Neural progenitor cell (in vitro differentiated cells): ENCODE results near the gene GALNT17.

Source experiments
- CTCF ChIP-seq: fragments of 200-600 bp; sonication (generic); IDR thresholded peaks from 2 replicates; pipeline ENCODE4 v1.5.1; 2017; ENCODE audit warnings: antibody characterized with exemption, mild to moderate bottlenecking
- EZH2 ChIP-seq: fragments of 200-600 bp; sonication (generic); IDR thresholded peaks from 2 replicates; pipeline ENCODE4 v1.6.1; 2017; ENCODE audit warnings: antibody characterized with exemption, mild to moderate bottlenecking, moderate library complexity
- EZH2phosphoT487 ChIP-seq: fragments of 200-600 bp; sonication (generic); IDR thresholded peaks from 2 replicates; pipeline ENCODE4 v1.6.1; 2017; ENCODE audit warnings: antibody characterized with exemption

- TF ChIP-seq CTCF = no peak
- TF ChIP-seq EZH2 = no peak
- no peak for TF ChIP-seq EZH2phosphoT487
These were observed 169.2 kb downstream of the GALNT17 start for GRCh38 chr7:71301167-71301566.
